ENCODE results near the gene TOP1. TPM values are rescaled to one million over a fixed set of nuclear protein-coding genes. Genes with fewer than 3 reads are reported as not detected.

The TOP1 gene
- total RNA-seq, 1 experiment from 2014 or later: 29.1 TPM

DNA sequence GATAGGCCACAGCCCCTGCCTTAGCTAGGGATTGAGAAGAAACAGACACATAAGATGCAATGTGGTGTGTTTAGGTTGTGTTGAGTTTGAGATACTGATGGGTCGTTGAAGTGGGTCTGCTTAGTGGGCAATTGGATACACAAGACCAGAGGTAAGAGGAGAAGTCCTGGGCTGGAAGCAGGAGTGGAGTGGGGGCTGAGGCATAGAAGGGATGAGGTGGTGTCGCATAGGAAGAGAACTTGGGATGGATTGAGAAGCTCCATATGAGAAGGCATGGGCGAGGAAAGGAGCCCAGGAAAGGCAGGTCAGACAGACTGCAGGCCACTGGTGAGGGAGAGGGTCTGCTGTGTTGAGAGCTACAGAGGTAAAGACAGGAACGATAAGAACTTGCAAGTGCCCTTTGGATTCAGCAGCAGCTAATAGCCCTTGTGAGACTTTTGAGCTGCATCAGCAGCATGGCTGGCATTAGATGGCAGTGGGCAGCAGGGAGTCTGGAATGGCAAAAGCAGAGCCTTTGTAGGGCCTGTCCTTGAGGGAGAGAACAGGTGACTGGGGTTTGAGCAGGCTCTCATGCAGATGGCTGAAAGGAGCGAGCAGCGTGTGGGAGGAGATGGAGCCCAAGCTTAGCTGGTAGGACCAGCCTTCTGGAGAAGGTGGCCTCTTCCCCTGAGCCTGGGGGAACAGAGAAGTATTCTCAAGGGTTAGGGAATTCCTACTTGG, 141.9 kb downstream of the TOP1 start:
- Histone ChIP-seq H4K20me1 (ENCODE audit: low read length) (no peaks in the 10 kb centered on the region), H3K9me3 (ENCODE audit: low read length) (no peaks in the 10 kb centered on the region), H2AFZ (ENCODE audit: low read length) (no peak overlapping the region), H3K9ac (ENCODE audit: low read length) (no peak overlapping the region), H3K27ac (ENCODE audit: low read length) (0 out of 2 replicates have a peak overlapping the region, but pooled peaks have one; percentile 9), H3K4me1 (ENCODE audit: insufficient read depth, low read length) (peaks cover 8% of the 10 kb centered on the region), H3K27me3 (ENCODE audit: low read length) (no peaks in the 10 kb centered on the region), H3K36me3 (ENCODE audit: low read depth, low read length) (peaks cover 34% of the 10 kb centered on the region), H3K9me2 (replicated peaks; ENCODE audit: low read length) (no peaks in the 10 kb centered on the region), H3K4me3 (ENCODE audit: low read length) (no peak overlapping the region), H3K4me2 (ENCODE audit: low read length) (no peak overlapping the region), H3F3A (ENCODE audit: low read length, unreplicated experiment) (no peaks in the 10 kb centered on the region), H3K79me2 (ENCODE audit: low read length) (no peaks in the 10 kb centered on the region)
- intact Hi-C loops (cut with micrococcal nuclease): no loop called here
- BruUV-seq (replicated peaks): no TSS peak
- DNase-seq (no peak), ATAC-seq (no peak)
- TF ChIP-seq EZH2 (IDR thresholded peaks at IDR 0.05; ENCODE audit: low read length, unreplicated experiment): no peak
- TF ChIP-seq EZH2phosphoT487 (IDR thresholded peaks at IDR 0.05; ENCODE audit: borderline replicate concordance, low read length): no peak
- TF ChIP-seq, protein P1, sequence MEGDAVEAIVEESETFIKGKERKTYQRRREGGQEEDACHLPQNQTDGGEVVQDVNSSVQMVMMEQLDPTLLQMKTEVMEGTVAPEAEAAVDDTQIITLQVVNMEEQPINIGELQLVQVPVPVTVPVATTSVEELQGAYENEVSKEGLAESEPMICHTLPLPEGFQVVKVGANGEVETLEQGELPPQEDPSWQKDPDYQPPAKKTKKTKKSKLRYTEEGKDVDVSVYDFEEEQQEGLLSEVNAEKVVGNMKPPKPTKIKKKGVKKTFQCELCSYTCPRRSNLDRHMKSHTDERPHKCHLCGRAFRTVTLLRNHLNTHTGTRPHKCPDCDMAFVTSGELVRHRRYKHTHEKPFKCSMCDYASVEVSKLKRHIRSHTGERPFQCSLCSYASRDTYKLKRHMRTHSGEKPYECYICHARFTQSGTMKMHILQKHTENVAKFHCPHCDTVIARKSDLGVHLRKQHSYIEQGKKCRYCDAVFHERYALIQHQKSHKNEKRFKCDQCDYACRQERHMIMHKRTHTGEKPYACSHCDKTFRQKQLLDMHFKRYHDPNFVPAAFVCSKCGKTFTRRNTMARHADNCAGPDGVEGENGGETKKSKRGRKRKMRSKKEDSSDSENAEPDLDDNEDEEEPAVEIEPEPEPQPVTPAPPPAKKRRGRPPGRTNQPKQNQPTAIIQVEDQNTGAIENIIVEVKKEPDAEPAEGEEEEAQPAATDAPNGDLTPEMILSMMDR (conservative IDR thresholded peaks at IDR 0.05; ENCODE audit: low read depth, low read length): no peak
- ChIA-PET POLR2A (ENCODE audit: unreplicated experiment) (no interaction called here), CTCF (interaction anchor here (1.5 kb wide), 1 partner anchor 36 kb away, joined by 3 read pairs; no protein-coding TSS in a partner anchor)

DNA sequence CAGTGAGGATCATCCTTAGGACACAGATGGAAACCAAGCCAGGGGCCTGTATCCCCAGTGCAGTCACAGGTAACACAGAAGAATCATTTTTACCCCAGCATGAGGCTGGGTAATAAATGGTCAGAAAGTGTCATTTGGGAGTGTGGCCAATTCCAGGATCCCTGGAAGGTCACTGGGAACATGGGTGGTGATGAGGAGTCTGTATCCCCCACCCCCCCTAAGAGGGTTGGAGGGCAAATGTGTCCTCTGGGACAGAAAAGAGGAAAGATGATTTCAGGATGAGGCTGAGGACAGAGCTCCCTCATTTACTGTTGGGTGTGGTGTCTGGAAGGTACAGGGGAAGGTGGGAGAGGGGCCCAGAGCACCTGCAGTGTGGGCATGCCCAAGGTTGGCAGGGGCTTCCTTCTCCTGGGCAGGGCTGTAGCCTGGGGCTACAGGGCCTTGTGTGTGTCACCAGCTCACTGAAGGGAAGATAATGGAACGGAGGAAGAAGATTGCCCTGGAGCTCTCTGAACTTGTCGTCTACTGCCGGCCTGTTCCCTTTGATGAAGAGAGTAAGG, 143.2 kb downstream of the TOP1 start:
- H3F3A ChIP-seq (ENCODE audit: low read length, unreplicated experiment): no peaks in the 10 kb centered on the region
- H3K9ac ChIP-seq (ENCODE audit: low read length): no peak overlapping the region
- peaks cover 8% of the 10 kb centered on the region for H3K4me1 ChIP-seq (ENCODE audit: insufficient read depth, low read length)
- DNase-seq (no peak), ATAC-seq (no peak)
- H3K9me2 ChIP-seq (replicated peaks; ENCODE audit: low read length): no peaks in the 10 kb centered on the region
- H3K9me3 ChIP-seq (ENCODE audit: low read length): no peaks in the 10 kb centered on the region
- intact Hi-C loops (cut with micrococcal nuclease): no loop called here
- H3K4me2 ChIP-seq (ENCODE audit: low read length): no peak overlapping the region
- no peaks in the 10 kb centered on the region for H3K27me3 ChIP-seq (ENCODE audit: low read length)
- H3K27ac ChIP-seq (ENCODE audit: low read length): no peak overlapping the region
- no peaks in the 10 kb centered on the region for H3K79me2 ChIP-seq (ENCODE audit: low read length)
- no peak for TF ChIP-seq EZH2phosphoT487 (IDR thresholded peaks at IDR 0.05; ENCODE audit: borderline replicate concordance, low read length)
- TF ChIP-seq, protein P1 (conservative IDR thresholded peaks at IDR 0.05; ENCODE audit: low read depth, low read length): no peak
- no peak for TF ChIP-seq EZH2 (IDR thresholded peaks at IDR 0.05; ENCODE audit: low read length, unreplicated experiment)
- H3K4me3 ChIP-seq (ENCODE audit: low read length): no peak overlapping the region
- no peak overlapping the region for H2AFZ ChIP-seq (ENCODE audit: low read length)
- H4K20me1 ChIP-seq (ENCODE audit: low read length): no peaks in the 10 kb centered on the region
- BruUV-seq (replicated peaks): no TSS peak
- H3K36me3 ChIP-seq (ENCODE audit: low read depth, low read length): peaks cover 31% of the 10 kb centered on the region
- POLR2A ChIA-PET (ENCODE audit: unreplicated experiment): no interaction called here
- CTCF ChIA-PET: interaction anchor here (2.5 kb wide), 1 partner anchor 168 kb away, joined by 61 read pairs; the partner anchor contains the start of gene LPIN3

All from PC-3 (cell line).